Activated naive CD8-positive, alpha-beta T cell treated with anti-CD3 and anti-CD28 coated beads, Interleukin-2, amount 10 ng/mL, durations not matched to agents 7 days and 5 days (primary cell): Measurements from ENCODE around the gene RETREG3. TPM values are rescaled to one million over a fixed set of nuclear protein-coding genes. Genes with fewer than 3 reads are reported as not detected.
A peak's percentile ranks its signal among the peaks of the same experiment; 100 is the strongest.

ENCODE experiments used
- ATAC-seq: fragments of 150-1000 bp; cut with Tn5 transposase; one replicate; pipeline ENCODE4 v1.10.0; 2021; ENCODE audit warnings: low read depth, moderate library complexity
- POLR2A ChIA-PET: fragments of 350-600 bp; sonication (Branson Sonifier 250); formaldehyde crosslinking; loops from one replicate; lab custom pipeline; 2021; ENCODE audit warnings: antibody characterized with exemption; lab: Charles Lee
- DNase-seq: peaks from one replicate; pipeline ENCODE4 v3.0.0; 2021
- H3K27ac Mint-ChIP-seq: one replicate; pipeline ENCODE4 v1.8.0; 2022; ENCODE audit warnings: mild to moderate bottlenecking, mixed read lengths
- H3K27me3 Mint-ChIP-seq: one replicate; pipeline ENCODE4 v1.8.0; 2022; ENCODE audit warnings: mild to moderate bottlenecking, moderate library complexity, mixed read lengths
- H3K36me3 Mint-ChIP-seq: one replicate; pipeline ENCODE4 v1.8.0; 2021; ENCODE audit warnings: mild to moderate bottlenecking, mixed read lengths
- H3K4me1 Mint-ChIP-seq: one replicate; pipeline ENCODE4 v1.8.0; 2021; ENCODE audit warnings: mixed read lengths
- H3K4me3 Mint-ChIP-seq: one replicate; pipeline ENCODE4 v1.8.0; 2022; ENCODE audit warnings: mild to moderate bottlenecking, moderate library complexity, mixed read lengths
- H3K9me3 Mint-ChIP-seq: one replicate; pipeline ENCODE4 v1.8.0; 2021; ENCODE audit warnings: mixed read lengths
- total RNA-seq, 2 experiments: library from RNA; stranded (reverse); gene quantifications; one replicate each; pipeline ENCODE4 v1.2.3, GENCODE V29; 2021

The RETREG3 gene, protein sequence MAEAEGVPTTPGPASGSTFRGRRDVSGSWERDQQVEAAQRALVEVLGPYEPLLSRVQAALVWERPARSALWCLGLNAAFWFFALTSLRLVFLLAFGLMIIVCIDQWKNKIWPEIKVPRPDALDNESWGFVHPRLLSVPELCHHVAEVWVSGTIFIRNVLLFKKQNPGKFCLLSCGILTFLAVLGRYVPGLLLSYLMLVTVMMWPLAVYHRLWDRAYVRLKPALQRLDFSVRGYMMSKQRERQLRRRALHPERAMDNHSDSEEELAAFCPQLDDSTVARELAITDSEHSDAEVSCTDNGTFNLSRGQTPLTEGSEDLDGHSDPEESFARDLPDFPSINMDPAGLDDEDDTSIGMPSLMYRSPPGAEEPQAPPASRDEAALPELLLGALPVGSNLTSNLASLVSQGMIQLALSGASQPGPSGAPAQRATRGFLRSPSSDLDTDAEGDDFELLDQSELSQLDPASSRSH
- 10 to 100 TPM; 82.2 to 82.3 TPM for total RNA-seq

DNA sequence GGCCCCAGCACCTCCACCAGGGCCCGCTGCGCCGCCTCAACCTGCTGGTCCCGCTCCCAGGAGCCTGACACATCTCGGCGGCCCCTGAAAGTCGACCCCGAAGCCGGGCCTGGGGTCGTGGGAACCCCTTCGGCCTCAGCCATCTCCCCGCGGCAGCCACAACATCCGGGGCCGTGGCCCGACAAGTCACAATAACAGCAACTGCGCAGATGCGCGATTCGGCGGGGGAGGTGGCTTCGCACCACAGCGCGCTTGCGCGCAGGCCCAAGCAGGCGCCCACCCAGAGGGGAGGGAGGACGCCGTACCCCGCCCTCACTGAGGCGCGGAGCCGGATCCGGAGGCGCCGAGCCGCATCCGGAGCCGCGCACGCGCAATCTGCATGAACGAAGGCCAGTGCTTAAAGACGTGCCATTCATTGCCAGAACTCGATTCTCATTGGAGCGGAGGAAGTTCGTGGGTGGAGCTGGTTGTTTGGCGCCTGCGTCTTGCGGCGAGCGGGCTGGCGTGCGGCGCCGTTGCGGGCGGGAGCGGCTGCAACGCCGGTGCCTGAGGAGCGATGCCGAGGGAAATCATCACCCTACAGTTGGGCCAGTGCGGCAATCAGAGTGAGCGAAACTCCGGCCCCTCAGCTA, at the start of gene RETREG3, which contains the start of gene TUBG1:
Gene RETREG3, minus strand, starts transcription at position 193 of the 632 bp plus-strand sequence. Its CDS starts 50 bp downstream, at position 143.
Gene TUBG1, plus strand, starts transcription at position 502 of the 632 bp plus-strand sequence. Its CDS starts 55 bp downstream, at position 557.
- peaks cover 34% of the 10 kb centered on the region for H3K4me1 Mint-ChIP-seq
- H3K4me3 Mint-ChIP-seq = peak within 1 kb of the TSS; percentile 98
- H3K27me3 Mint-ChIP-seq = no peaks in the 10 kb centered on the region
- peak within 1 kb of the TSS; percentile 94 for H3K27ac Mint-ChIP-seq
- no peaks in the 10 kb centered on the region for H3K9me3 Mint-ChIP-seq
- ATAC-seq = peak; percentile 93
- DNase-seq = peak; percentile 99
- POLR2A ChIA-PET = interaction anchor here (0.7 to 3.1 kb wide), 19 partner anchors 9 to 751 kb away, joined by 3 to 40 read pairs (median 4); partner anchors contain the start of genes BECN1, CCR10, PLEKHH3 and PSMC3IP
- H3K36me3 Mint-ChIP-seq = peaks cover 18% of the 10 kb centered on the region

DNA sequence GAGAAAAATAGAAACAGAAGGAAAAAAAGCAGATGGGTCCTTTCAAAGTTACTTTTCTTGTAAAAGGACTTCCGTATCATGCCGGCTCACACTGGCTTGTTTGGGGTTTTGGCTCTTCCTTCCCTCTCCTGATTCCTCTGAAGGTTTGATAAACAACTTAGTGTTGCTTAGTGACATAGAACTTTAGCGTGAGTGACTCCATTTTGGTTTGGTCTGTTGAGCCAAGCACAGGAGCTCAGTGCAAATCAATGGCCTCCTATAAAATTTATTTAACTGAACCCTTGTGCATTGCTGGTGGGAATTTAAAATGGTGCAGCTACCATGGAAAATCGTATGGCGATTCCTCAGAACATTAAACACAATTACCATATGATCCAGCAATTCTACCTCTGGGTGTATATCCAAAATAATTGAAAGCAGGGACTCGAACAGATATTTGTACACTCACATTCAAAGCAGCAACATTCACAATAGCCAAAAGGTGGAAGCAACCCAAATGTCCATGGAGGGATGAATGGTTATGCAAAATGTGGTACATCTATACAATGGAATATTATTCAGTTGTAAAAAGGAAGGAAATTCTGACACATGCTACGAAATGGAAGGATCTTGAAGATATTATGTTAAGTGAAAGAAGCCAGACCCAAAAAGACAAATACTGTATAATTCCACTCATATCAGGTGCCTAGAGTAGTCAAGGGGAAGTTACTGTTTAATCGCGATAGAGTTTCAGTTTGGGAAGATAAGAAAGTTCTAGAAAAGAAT, 48.8 kb upstream of the RETREG3 start:
- H3K36me3 Mint-ChIP-seq = no peaks in the 10 kb centered on the region
- POLR2A ChIA-PET = interaction anchor here (0.5 to 1.5 kb wide), 5 partner anchors 15 to 245 kb away, joined by 3 to 6 read pairs (median 4); partner anchors contain the start of gene PLEKHH3
- no peak for ATAC-seq

DNA sequence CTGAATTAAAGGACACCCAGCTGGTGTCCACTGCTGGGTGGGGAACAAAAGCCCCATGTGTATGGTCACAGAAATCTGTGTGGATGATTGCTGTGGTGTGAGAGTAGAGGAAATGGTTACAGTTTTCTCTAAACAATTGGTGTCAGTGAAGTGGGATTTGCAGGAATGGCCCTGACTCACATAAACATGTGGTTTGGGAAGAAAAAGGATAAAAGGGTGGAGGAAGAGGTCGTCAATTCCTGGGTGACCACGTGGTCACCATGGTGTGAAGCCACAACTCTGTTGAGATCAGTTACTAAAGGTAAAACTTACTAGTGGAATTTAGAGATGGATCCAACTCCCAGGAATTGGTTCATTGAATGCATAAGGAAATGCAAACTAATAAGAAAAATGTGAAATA, 46.4 kb upstream of the RETREG3 start:
- POLR2A ChIA-PET = interaction anchor here (0.6 kb wide), 1 partner anchor 47 kb away, joined by 3 read pairs; the partner anchor contains the start of genes RETREG3 and TUBG1
- peaks cover 20% of the 10 kb centered on the region for H3K4me1 Mint-ChIP-seq
- no peak for DNase-seq
- no peaks in the 10 kb centered on the region for H3K9me3 Mint-ChIP-seq
- no peak overlapping the region for H3K4me3 Mint-ChIP-seq
- no peak for ATAC-seq
- no peaks in the 10 kb centered on the region for H3K36me3 Mint-ChIP-seq
- H3K27ac Mint-ChIP-seq = no peak overlapping the region
- peaks cover 23% of the 10 kb centered on the region for H3K27me3 Mint-ChIP-seq

More for the DNA sequence above, 48.8 kb upstream of the RETREG3 start:
- Mint-ChIP-seq H3K4me1 (peaks cover 20% of the 10 kb centered on the region), H3K9me3 (no peaks in the 10 kb centered on the region), H3K27ac (no peak overlapping the region), H3K27me3 (peaks cover 23% of the 10 kb centered on the region), H3K4me3 (peak overlapping the region; percentile 91)
- no peak for DNase-seq

DNA sequence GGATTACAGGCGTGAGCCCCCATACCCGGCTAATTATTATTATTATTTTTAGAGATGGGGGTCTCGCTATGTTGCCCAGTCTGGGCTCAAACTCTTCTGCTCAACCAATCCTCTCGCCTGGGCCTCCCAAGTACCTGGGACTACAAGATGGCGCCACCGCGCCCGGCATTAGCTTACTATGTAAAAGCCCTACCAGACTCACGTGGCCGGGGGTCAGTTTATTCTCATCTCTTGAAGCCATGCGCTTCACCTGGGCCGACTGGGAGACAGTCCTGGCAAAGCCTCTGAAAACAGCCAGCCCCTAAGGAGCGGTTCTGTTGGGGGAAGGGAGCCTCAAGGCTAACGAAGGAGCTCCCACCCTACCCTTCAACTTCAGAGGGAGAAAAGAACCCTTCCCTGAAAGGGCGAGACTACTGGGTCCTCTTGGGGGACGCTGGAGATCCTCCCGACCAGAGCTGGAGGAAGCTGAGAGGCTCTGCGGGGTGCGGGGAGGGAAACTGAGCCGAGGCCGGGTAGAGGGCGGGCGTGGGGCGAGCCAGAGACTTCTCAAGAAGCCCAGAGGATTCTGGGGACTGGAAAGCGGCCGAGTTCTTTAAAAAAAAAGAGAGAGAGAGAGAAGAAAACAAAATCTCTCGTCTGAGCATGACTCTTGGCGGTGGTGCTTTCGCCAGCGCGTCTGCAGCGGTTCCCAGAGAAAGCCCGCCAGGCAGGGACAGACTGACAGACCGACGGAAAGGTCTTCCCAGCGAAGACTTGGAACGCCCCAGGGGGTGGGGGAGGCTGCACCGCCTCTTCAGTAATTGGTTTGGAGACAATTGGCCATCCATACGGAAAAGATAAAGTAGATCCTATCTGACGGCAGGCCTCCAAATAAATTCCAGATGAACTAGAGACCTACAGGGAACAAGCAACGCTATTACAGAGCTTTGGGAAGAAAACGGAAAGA, 44.3 kb upstream of the RETREG3 start:
- no peak overlapping the region for H3K27ac Mint-ChIP-seq
- H3K9me3 Mint-ChIP-seq = no peaks in the 10 kb centered on the region
- peaks cover 23% of the 10 kb centered on the region for H3K27me3 Mint-ChIP-seq
- no peak for ATAC-seq
- H3K4me3 Mint-ChIP-seq = no peak overlapping the region
- peaks cover 12% of the 10 kb centered on the region for H3K4me1 Mint-ChIP-seq
- no peak for DNase-seq
- POLR2A ChIA-PET = no interaction called here
- no peaks in the 10 kb centered on the region for H3K36me3 Mint-ChIP-seq

DNA sequence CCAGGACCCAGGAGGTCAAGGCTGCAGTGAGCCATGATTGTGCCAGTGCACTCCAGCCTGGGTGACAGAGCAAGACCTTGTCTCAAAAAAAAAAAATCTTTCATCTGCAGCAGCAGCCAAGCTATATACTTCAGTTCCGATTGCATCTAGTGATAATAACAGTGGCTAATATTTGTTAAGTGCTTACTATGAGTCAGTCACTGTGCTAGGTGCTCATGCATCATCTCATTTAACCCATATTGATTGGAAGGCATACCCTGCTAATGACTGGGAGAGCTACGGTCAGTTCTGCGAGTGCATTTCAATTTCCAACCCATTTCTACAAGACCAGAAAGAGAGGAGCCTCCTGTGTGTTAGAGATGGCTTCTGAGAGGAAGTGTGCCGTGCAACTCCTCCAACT, 42.2 kb upstream of the RETREG3 start:
- POLR2A ChIA-PET = no interaction called here
- Mint-ChIP-seq H3K36me3 (no peaks in the 10 kb centered on the region), H3K27ac (no peak overlapping the region), H3K27me3 (peaks cover 25% of the 10 kb centered on the region), H3K9me3 (no peaks in the 10 kb centered on the region), H3K4me3 (no peak overlapping the region), H3K4me1 (peaks cover 11% of the 10 kb centered on the region)
- DNase-seq (no peak), ATAC-seq (no peak)

DNA sequence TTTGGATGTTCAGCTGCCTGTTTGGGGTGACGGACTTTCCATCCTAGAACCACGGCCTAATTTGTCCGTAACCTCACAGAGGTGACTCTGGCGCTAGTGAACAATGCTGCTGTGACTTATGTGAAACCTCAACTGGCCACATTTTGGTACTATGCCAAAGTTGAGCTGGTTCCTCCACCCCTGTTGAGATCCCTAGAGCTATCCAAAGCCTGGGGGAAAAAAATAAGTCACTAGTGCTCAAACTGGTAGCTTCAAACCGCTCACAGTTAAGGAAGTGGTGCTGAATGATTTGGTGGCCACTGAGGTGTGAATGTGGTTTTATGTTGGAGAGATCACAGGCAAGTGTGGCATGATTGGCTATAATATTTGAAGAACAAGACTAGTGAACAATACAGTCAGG, 38.6 kb upstream of the RETREG3 start:
- no peaks in the 10 kb centered on the region for H3K36me3 Mint-ChIP-seq
- H3K27ac Mint-ChIP-seq = no peak overlapping the region
- no peaks in the 10 kb centered on the region for H3K9me3 Mint-ChIP-seq

DNA sequence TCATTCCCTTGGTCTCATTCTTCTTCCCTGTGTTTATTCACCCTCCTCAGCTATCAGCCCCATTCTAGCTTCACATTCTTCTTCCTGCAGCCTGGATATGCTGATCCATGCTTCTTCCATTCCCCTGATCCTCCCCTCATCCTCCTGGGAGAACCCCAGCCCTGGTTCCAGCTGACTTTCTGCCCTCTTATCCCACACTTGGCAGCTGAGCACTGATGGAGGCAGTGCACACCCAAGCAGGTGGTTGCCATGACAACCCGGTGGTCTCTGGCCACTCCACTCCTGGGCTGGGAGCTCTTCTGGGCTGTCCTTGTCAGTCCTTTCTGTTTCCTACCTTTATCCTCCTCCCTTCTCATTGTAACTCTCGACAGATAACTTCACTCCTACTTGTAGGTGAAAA, 33.2 kb upstream of the RETREG3 start:
- no peak for DNase-seq
- POLR2A ChIA-PET = no interaction called here
- no peaks in the 10 kb centered on the region for H3K36me3 Mint-ChIP-seq
- H3K4me3 Mint-ChIP-seq = no peak overlapping the region
- no peak for ATAC-seq
- peaks cover 23% of the 10 kb centered on the region for H3K27me3 Mint-ChIP-seq
- H3K4me1 Mint-ChIP-seq = peaks cover 2% of the 10 kb centered on the region
- no peak overlapping the region for H3K27ac Mint-ChIP-seq
- H3K9me3 Mint-ChIP-seq = no peaks in the 10 kb centered on the region

More for the DNA sequence above, 38.6 kb upstream of the RETREG3 start:
- ATAC-seq (no peak), DNase-seq (no peak)
- Mint-ChIP-seq H3K4me1 (peaks cover 2% of the 10 kb centered on the region), H3K27me3 (peaks cover 5% of the 10 kb centered on the region), H3K4me3 (no peak overlapping the region)
- POLR2A ChIA-PET = no interaction called here

DNA sequence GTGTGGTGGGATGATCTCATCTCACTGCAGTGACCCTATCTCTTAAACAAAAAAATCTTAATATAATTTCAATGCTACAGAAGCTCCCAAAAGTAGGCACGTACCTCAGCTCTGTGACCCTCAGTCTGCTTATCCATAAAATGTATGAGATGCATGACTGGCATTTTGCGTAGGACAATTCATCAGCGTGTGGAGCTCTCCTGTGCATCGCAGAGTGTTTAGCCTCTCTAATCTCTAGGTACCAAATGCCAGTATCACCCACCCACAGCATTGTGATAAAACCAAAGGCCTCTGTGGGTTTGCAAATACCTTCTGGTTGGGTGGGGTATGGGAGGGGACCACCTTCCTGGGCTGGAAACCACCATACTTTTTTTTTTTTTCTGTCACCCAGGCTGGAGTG, 30.9 kb upstream of the RETREG3 start:
- H3K27me3 Mint-ChIP-seq = peaks cover 23% of the 10 kb centered on the region
- no peak overlapping the region for H3K27ac Mint-ChIP-seq
- H3K4me1 Mint-ChIP-seq = peaks cover 2% of the 10 kb centered on the region
- POLR2A ChIA-PET = no interaction called here
- ATAC-seq (no peak), DNase-seq (no peak)
- H3K9me3 Mint-ChIP-seq = no peaks in the 10 kb centered on the region
- H3K36me3 Mint-ChIP-seq = no peaks in the 10 kb centered on the region
- H3K4me3 Mint-ChIP-seq = no peak overlapping the region

DNA sequence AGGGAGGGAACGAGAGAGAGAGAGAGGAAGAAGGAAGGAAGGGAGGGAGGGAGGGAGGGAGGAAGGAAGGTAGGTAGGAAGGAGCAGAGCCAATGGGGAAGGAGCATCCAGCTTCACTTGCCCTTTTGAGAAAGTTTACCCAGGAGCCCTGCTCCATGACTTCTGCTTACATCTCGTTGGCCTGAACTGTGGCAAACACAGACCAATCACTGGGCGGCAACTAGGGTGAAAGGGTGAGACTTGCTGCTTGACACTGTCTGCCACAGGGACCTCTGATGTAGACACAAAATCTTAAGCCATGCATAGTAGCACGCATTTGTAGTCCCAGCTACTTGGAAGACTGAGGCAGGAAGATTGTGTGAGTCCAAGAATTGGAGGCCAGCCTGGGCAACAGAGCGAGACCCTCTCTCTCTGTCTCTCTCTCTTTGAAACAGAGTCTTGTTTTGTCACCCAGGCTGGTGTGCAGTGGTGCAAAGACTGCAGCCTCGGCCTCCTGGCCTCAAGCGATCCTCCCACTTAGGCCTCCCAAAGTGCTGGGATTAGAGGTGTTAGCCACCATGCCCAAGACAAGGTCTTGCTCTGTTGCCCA, 30.4 kb upstream of the RETREG3 start:
- Mint-ChIP-seq H3K4me1 (peaks cover 2% of the 10 kb centered on the region), H3K27me3 (peaks cover 23% of the 10 kb centered on the region), H3K4me3 (no peak overlapping the region), H3K27ac (no peak overlapping the region), H3K36me3 (no peaks in the 10 kb centered on the region), H3K9me3 (no peaks in the 10 kb centered on the region)
- ATAC-seq (no peak), DNase-seq (no peak)
- POLR2A ChIA-PET = no interaction called here

DNA sequence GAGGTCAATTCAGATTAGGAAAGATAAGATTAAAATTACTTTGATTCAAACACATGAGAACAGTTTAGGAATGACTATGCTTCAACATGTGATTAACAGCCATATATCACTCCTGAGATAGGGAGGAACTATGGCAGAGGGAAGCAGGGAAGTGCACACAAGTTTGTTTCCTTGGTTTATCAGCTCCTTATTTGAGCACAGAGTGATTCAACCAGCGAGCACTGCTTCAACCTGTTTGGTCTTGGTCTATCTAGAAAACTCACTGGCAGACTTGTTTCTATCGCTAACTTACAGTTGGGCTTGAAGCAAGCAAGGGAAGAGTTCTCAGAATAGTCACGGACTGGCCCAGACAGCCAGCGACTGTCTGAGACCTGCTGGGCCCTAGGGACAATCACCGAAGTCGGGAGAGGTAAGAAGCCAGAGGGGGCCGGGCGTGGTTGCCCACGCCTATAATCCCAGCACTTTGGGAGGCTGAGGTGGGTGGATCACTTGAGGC, 23.8 kb upstream of the RETREG3 start:
- H3K9me3 Mint-ChIP-seq = no peaks in the 10 kb centered on the region
- H3K4me3 Mint-ChIP-seq = no peak overlapping the region
- no peaks in the 10 kb centered on the region for H3K36me3 Mint-ChIP-seq
- H3K4me1 Mint-ChIP-seq = no peaks in the 10 kb centered on the region
- POLR2A ChIA-PET = interaction anchor here (1.4 kb wide), 1 partner anchor 26 kb away, joined by 6 read pairs; the partner anchor contains the start of gene TUBG2
- no peak for ATAC-seq
- H3K27ac Mint-ChIP-seq = no peak overlapping the region
- no peaks in the 10 kb centered on the region for H3K27me3 Mint-ChIP-seq
- no peak for DNase-seq

DNA sequence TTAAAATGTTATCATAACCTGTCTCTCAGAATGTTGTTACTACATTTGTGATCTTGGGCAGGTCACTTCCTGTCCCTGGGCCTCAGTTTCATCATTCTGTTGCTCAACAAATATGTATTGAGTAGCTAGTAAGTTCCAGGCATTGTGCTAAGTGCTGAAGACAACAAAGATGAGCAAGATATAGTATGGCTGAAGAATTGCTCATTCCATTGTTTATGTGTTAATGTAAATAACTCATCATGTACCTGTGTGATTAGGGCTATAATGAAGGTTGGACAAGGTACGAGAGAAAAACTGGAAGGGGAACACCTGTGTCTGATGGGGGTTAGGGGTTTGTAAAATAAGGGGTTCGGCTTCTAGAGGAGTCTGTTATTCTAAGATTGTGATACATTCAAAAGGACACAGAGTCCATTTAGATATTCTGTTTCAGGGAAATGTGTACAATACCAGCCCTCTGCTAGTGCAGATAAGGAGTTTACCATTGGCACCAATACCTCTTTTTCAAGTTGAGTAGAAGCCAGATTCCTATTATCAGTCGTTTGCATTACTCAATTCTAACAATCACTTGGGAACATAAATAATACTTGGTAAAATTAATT, 20.3 kb upstream of the RETREG3 start:
- no peaks in the 10 kb centered on the region for H3K36me3 Mint-ChIP-seq
- no peaks in the 10 kb centered on the region for H3K27me3 Mint-ChIP-seq
- ATAC-seq (no peak), DNase-seq (no peak)
- no peak overlapping the region for H3K4me3 Mint-ChIP-seq
- H3K9me3 Mint-ChIP-seq = no peaks in the 10 kb centered on the region
- no peak overlapping the region for H3K27ac Mint-ChIP-seq
- POLR2A ChIA-PET = no interaction called here
- no peaks in the 10 kb centered on the region for H3K4me1 Mint-ChIP-seq
